ENCODE results near the gene GVQW3.

GVQW3 gene

DNA sequence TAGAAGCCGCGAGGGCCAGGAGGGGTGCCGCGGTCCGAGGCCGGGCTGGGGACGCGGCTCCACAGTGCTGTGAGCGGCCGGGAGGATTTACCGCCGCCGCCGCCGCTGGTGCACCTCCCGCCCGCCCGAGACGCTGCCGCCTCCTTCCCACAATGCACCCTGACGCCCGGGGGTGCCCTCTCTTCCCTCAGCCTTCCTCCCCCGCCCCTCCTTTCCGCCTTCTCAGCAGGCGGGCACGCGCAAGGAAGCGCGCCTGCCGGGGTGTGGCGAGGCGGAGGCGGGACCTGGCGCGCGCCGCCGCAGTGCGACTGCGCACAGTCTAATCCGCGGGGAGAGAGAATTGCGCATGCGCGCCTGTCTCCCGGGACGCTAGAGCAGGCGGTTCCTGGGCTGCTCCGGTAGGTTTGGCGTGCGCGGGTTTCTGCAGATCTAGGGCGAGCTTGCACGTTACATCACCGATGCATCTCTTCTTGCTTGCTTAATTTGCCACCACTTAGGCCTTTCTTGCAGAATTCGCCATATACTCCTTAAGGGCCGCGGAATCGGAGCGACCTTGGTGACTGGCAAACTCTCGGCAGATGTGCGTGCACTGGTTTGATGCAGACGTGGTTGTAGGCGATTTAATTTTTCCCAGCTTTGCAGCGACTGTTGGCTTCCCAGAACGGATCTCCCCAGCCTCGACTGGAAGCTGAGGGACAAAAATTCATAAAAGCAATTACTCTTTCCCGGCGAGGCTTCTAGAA is at the start of gene GVQW3, which contains the start of gene THAP12:
TSS of gene GVQW3 (plus strand) at position 347 of the 743 bp plus-strand sequence. CDS start 506 bp downstream, outside the sequence.
TSS of gene THAP12 (minus strand) at position 156 of the 743 bp plus-strand sequence. CDS start 296 bp downstream, outside the sequence.
- DNase-seq (ENCODE audit: low read depth in 2 of 2), result peak; percentile 96 to 97

DNA sequence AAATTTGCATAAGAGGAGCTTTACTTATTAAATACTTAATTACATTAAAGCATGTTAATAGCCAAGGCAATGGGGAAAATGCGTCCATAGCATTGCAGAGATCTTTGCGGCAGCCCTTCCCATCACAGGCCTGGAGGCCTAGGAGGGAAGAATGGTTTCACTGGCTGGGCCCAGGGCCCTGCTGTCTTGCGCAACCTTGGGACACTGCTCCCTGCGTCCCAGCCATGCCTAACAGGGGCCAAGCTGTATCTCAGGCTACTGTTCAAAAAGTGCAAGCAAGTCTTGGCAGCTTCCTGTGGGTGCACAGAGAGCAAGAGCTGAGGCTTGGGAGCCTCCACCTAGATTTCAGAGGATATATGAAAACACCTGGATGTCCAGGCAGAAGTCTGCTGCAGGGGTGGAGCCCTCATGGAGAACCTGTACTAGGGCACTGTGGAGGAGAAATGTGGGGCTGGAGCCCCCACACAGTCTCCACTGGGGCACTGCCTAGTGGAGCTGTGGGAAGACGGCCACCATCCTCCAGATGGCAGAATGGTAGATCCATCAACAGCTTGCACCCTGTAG is 46.2 kb upstream of the GVQW3 start:
- DNase-seq (ENCODE audit: low read depth in 2 of 2), result no peak

DNA sequence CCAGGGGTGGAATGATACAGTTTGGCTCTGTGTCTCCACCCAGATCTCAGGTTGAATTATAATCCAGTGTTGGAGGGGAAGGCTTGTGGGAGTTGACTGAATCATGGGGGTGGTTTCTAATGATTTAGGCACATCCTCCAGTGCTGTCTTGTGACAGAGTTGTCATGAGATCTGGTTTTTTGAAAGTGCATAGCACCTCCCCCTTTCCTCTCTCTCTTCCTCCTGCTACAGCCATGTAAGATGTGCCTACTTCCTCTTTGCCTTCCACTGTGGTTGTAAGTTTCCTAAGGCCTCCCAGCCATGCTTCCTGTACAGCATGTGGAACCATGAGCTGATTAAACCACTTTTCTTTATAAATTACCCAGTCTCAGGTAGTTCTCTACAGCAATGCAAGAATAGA is 45.3 kb upstream of the GVQW3 start:
- no peak for DNase-seq (ENCODE audit: low read depth in 2 of 2)

DNA sequence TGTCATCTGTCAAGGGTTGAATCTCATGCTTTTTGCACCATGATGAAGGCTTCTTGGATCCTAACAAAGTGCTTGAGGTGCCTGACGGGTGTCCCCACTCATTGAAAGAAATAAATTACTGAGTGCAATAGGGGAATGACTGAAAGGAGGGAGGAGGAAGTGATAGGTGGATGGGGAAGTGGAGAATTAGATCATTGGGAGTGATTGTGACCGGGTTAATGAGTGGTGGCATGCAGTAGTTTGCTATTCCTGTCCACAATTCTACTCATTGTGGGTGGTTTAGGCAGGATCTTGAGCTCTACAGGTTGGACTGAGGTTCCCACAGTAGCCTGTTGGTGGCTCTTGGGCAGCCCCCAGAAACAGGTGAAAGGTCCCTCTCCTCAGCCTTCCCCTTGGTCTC is 44.5 kb upstream of the GVQW3 start:
- no peak for DNase-seq (ENCODE audit: low read depth in 2 of 2)

GRCh38 chr11:76337469-76337868 is 43.7 kb upstream of the GVQW3 start:
- no peak for DNase-seq (ENCODE audit: low read depth in 2 of 2)

DNA sequence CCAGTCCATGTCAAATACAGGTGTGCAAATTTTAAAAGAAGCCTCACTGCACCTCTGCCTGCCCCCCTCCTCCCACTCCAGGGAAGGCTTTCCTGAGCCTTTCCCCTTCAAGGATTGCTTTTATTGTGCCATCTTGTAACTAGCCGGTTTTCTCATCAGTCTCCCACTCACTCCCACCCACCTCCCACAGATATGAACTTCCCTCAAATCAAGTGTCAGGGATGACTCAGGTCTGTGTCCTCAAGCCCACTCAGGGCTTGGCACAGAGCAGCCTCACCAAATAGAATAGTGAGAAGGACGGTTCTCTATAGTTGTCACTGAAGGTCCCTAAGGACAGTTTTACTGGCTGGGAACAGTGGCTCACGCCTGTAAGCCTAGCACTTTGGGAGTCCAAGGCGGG is 43.2 kb upstream of the GVQW3 start:
- no peak for DNase-seq (ENCODE audit: low read depth in 2 of 2)

- DNase-seq (ENCODE audit: low read depth in 2 of 2), result peak; percentile 41 to 50
Measured at GRCh38 chr11:76339221-76339620, 41.9 kb upstream of the GVQW3 start.

DNA sequence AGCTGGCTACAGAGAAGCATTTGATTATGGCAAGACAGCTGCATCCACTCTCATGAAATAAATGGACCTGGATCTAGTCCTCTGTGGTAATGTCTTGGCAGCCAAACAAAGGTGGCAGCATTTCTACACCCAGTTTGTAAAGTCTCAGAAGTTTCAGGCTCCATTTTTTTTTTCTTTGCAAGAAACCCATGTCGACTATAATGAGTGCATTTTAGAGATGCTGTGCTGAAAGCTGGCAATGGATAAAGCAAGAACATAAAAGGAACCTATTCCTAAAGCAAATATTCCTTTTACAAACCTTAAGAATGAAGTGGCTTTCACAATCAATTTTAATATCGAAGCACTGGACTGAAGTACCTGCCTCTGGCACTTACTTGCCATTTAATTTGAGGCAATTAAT is 33.7 kb upstream of the GVQW3 start:
- no peak for DNase-seq (ENCODE audit: low read depth in 2 of 2)

- no peak for DNase-seq (ENCODE audit: low read depth in 2 of 2)
Measured at GRCh38 chr11:76348348-76348747, 32.8 kb upstream of the GVQW3 start.

DNA sequence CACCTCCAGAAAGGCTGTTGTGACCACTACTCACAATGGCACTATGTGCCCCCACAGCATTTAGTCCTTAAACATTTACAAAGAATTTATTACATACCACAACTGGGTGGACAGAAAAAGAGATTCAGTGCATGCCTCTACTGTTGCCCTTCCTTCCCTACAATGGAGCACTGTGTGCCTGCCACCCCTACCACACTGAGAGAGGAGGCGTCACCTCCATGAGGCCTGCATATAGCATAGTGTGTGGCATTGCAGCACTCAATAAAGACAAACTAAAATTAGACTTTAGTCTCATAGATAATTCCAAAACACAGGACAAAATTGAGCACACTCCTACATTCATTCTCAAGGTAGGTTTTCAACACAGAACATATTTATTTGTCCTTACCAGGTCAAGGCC is 26.0 kb upstream of the GVQW3 start:
- no peak for DNase-seq (ENCODE audit: low read depth in 2 of 2)

DNA sequence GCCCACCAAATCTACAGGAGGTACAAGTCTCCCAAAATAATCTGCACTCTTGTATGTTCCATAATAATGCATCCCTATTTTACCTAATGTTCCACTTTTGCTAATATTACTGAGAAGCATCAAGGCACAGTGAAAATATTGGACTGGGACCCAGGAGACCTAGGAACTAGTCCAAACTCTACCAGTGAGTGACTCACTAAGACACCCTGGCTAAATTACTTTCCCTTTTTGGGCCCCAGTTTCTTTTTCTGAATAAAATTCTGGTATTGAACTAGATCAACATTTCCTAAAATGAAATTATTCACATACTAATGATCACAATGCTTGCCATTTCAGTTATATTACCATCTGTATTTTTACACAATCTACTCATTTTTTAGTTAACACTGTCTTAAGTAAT is 19.7 kb upstream of the GVQW3 start:
- DNase-seq (ENCODE audit: low read depth in 2 of 2), result no peak

- no peak for DNase-seq (ENCODE audit: low read depth in 2 of 2)
Measured at GRCh38 chr11:76361776-76362175, 19.3 kb upstream of the GVQW3 start.

DNA sequence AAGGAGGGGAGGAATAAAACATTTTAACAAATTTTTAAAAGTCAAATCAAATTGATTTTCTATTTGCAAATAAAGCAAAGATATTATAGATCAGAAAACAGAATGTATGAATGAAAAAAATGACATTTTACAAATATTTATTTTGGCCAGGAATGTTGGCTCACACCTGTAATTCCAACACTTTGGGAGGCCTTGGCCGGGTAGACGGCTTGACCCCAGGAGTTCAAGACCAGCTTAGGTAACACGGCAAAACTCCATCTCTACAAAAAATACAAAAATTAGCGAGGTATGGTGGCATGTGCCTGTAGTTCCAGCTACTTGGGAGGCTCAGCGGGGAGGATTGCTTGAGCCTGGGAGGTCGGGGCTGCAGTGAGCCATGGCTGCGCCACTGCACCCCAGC is 18.4 kb upstream of the GVQW3 start:
- no peak for DNase-seq (ENCODE audit: low read depth in 2 of 2)

GRCh38 chr11:76365038-76365679 is 16.0 kb upstream of the GVQW3 start:
- DNase-seq (ENCODE audit: low read depth in 2 of 2), result no peak

- no peak for DNase-seq (ENCODE audit: low read depth in 2 of 2)
Measured at GRCh38 chr11:76368490-76368889, 12.6 kb upstream of the GVQW3 start.

DNA sequence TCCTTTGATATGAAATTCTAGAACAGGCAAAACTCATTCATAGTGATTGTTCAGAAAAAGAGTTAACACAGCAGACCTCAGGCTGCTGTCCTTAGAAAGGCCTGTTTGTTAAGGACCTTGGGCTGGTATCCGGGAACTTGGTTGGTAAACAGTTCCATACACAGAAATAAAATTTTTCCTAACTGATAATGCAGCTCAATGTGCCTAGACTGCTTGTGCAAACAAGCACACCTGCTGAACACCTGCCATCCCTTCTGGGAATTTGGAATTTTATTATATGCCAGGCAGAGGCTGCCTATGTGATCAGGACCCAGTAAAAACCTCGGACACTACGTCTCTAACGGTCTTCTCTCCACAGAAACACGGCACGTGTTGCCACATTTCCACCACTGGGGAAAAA is 11.7 kb upstream of the GVQW3 start:
- DNase-seq (ENCODE audit: low read depth in 2 of 2), result no peak

DNA sequence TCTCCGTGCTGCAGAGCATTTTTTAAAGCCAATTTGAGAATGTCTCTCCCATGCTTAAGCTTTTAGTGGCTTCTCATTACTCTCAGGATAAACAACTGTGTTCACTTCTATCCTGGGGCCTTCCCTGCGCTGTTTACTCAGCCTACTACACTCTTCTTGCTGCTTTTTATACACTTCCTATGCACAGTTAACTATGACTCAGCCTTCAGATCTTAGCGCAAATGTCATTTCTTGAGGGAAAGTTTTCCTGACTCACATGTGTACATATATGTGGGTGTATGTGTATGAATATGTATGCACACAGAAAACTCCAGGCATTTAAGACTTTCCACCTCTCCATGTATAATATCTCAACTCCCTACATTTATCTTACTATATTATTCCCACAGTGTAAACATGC is 10.0 kb upstream of the GVQW3 start:
- DNase-seq (ENCODE audit: low read depth in 2 of 2), result peak; percentile 40 to 42

DNA sequence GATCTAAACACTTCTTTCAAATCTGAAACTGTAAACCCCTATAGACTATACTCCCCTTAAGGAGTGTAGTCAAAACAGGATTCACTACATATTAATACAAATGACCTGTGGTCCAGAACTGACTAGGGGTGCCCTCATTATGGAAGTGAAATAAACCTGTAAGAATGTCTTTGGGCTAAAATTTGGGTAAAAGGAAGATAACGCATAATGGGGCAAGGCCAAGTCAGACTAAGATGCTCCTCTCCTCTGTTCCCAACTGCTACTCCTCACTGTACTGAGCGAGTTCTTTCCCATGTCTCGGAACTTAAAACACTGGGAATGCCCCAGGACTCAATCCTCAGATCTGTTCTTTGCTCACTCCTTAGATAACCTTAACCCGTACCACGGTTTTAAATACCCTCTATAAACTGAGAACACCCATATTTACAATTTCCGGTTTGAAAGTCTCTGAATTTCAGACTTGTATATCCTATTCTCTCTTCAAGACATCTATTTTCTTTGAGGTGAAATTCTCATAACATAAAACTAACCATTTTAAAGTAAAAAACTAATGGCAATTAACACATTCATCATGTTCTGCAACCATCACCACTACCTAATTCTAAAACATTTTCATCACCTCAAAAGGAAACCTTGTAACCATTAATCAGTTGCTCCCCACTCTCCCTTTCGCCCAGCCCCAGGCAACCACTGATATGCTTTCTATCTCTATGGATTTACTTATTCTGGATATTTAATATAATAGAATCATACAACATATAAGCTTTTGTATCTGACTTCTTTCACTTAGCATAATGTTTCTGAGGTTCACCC is 4.2 kb upstream of the GVQW3 start:
- no peak for DNase-seq (ENCODE audit: low read depth in 2 of 2)

DNA sequence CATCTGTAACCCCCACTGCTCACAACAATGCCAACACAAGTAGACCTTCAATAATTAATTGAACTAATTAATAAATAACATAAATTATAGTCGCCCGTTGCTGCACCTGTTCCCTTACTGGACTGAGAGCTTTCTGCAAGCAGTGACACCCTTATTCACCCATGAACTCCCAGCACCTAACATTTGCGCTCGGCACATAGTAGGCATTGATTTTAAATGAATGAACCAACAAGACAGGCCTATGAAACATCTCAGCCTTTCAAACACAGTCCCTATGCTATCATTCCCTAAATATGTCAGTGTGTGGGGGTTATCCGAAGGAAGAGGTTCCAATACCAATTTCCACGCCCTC is 1.3 kb upstream of the GVQW3 start:
- no peak for DNase-seq (ENCODE audit: low read depth in 2 of 2)

GRCh38 chr11:76380159-76380976 is 755 bp upstream of the GVQW3 start:
- DNase-seq (ENCODE audit: low read depth in 2 of 2), result no peak

GRCh38 chr11:76382209-76382608 is 1.1 kb downstream of the GVQW3 start:
- no peak for DNase-seq (ENCODE audit: low read depth in 2 of 2)
